HCT116 (cell line): ENCODE data around the gene CDK5RAP2. TPM values are rescaled to one million over a fixed set of nuclear protein-coding genes. Genes with fewer than 3 reads are reported as not detected.

ENCODE experiments used
- ATAC-seq: fragments of 200-7000 bp; cut with Tn5 transposase; 2 replicates; pipeline ENCODE4 v1.9.1; 2020; ENCODE audit warnings: mild to moderate bottlenecking, moderate library complexity
- BruUV-seq: library from RNA; stranded (reverse); fragments of 400-500 nt; replicated peaks from 2 replicates; lab custom pipeline; 2021; lab: Mats Ljungman, UMichigan
- CTCF ChIA-PET: fragments of 300-600 bp; sonication (Branson Sonifier 250); formaldehyde crosslinking; loops from one replicate; lab custom pipeline; 2021; ENCODE audit warnings: antibody characterized with exemption; lab: Charles Lee
- POLR2A ChIA-PET: fragments of 300-600, 350-600 bp; sonication (Branson Sonifier 250); formaldehyde crosslinking; loops from one replicate; lab custom pipeline; 2021; ENCODE audit warnings: antibody characterized with exemption; lab: Charles Lee
- RAD21 ChIA-PET, 2 experiments: fragments of 300-600 bp; sonication (Branson Sonifier 250); formaldehyde crosslinking; loops; one replicate each; lab custom pipeline; 2023; ENCODE audit warnings: low total read pairs in 2 of 2; ENCODE audit not compliant: uncharacterized antibody in 2 of 2, unreplicated experiment in 2 of 2, low non-redundant PET in 1 of 2; lab: Charles Lee
- DNase-seq: peaks from one replicate; pipeline ENCODE4 v3.0.0-alpha.2; 2010; ENCODE audit warnings: low read depth, low spot score
- H2AFZ ChIP-seq: fragments of 200-600 bp; shearing (Covaris generic), sonication (generic); 2 replicates; pipeline ENCODE4 v1.6.1; 2017; ENCODE audit warnings: low read depth, mixed run types, mixed read lengths, antibody characterized with exemption, low read length; ENCODE audit not compliant: poor library complexity, severe bottlenecking
- H3K27ac ChIP-seq: 2 replicates; pipeline ENCODE4 v1.5.1; 2012; ENCODE audit warnings: low read depth, low read length
- H3K27me3 ChIP-seq: fragments of 200-600 bp; sonication (generic); 2 replicates; pipeline ENCODE4 v1.6.1; 2016; ENCODE audit warnings: mixed run types, low read length, mixed read lengths; ENCODE audit not compliant: insufficient read depth
- H3K36me3 ChIP-seq, 2 experiments: fragments of 200-500 bp in 1 of 2; fragments of 200-600 bp in 1 of 2; sonication (Bioruptor generic) in 1 of 2; sonication (generic) in 1 of 2; 2 replicates each; pipeline versions ENCODE4 v1.5.1 to v1.6.1; 2014 to 2016; ENCODE audit warnings: low read length in 2 of 2, inconsistent platforms in 1 of 2, mixed read lengths in 1 of 2, mixed run types in 1 of 2; ENCODE audit not compliant: insufficient read depth in 2 of 2, control insufficient read depth in 1 of 2
- H3K4me1 ChIP-seq, 2 experiments: fragments of 200-600 bp in 1 of 2; sonication (generic) in 1 of 2; 2 replicates each; pipeline versions ENCODE4 v1.5.1 to v1.6.1; 2012 to 2017; ENCODE audit warnings: low read length in 2 of 2, inconsistent platforms in 1 of 2, mild to moderate bottlenecking in 1 of 2, mixed read lengths in 1 of 2, mixed run types in 1 of 2, moderate library complexity in 1 of 2; ENCODE audit not compliant: insufficient read depth in 2 of 2, control insufficient read depth in 1 of 2
- H3K4me2 ChIP-seq: fragments of 200-600 bp; sonication (generic); 2 replicates; pipeline ENCODE4 v1.6.1; 2017; ENCODE audit warnings: mixed run types, low read length, mixed read lengths
- H3K4me3 ChIP-seq, 2 experiments: fragments of 200-600 bp in 1 of 2; sonication (generic) in 1 of 2; replicated peaks in 1 of 2; 2 replicates each; pipeline ENCODE4 v1.5.1; 2011 to 2016; ENCODE audit warnings: low read length in 2 of 2, control low read depth in 1 of 2, low read depth in 1 of 2, mild to moderate bottlenecking in 1 of 2, mixed read lengths in 1 of 2, mixed run types in 1 of 2
- H3K79me2 ChIP-seq: fragments of 200-600 bp; sonication (generic); 2 replicates; pipeline ENCODE4 v1.6.1; 2017; ENCODE audit warnings: mild to moderate bottlenecking, mixed run types, low read length, moderate library complexity, mixed read lengths; ENCODE audit not compliant: insufficient read depth
- H3K9ac ChIP-seq: fragments of 200-600 bp; sonication (generic); 2 replicates; pipeline ENCODE4 v1.6.1; 2016; ENCODE audit warnings: low read length, mixed read lengths
- H3K9me2 ChIP-seq: fragments of 200-600 bp; sonication (generic), shearing (Covaris generic); 2 replicates; pipeline ENCODE4 v1.6.1; 2017; ENCODE audit warnings: mixed run types, mild to moderate bottlenecking, moderate library complexity; ENCODE audit not compliant: insufficient read depth
- H3K9me3 ChIP-seq, 2 experiments: fragments of 200-500 bp in 1 of 2; fragments of 200-600 bp in 1 of 2; sonication (Bioruptor generic) in 1 of 2; sonication (generic) in 1 of 2; 2 replicates each; pipeline ENCODE4 v1.6.1; 2014 to 2017; ENCODE audit warnings: low read length in 2 of 2, mixed read lengths in 2 of 2, inconsistent platforms in 1 of 2, low read depth in 1 of 2, mild to moderate bottlenecking in 1 of 2, mixed run types in 1 of 2, moderate library complexity in 1 of 2; ENCODE audit not compliant: control insufficient read depth in 1 of 2, insufficient read depth in 1 of 2
- H4K20me1 ChIP-seq: fragments of 200-600 bp; sonication (generic), shearing (Covaris generic); 2 replicates; pipeline ENCODE4 v1.6.1; 2017; ENCODE audit warnings: mixed run types, mild to moderate bottlenecking, moderate library complexity; ENCODE audit not compliant: insufficient read depth
- CBX3 ChIP-seq: IDR thresholded peaks from 2 replicates; pipeline ENCODE4 v1.6.1; 2012; ENCODE audit warnings: low read depth
- CEBPB ChIP-seq: IDR thresholded peaks from 2 replicates; pipeline ENCODE4 v1.6.1; 2012; ENCODE audit warnings: low read depth
- ELF1 ChIP-seq: IDR thresholded peaks from 2 replicates; pipeline ENCODE4 v1.6.1; 2012; ENCODE audit warnings: low read depth, borderline replicate concordance
- EZH2 ChIP-seq: fragments of 200-600 bp; sonication (generic); IDR thresholded peaks from 2 replicates; pipeline ENCODE4 v1.6.1; 2017; ENCODE audit warnings: antibody characterized with exemption, mixed run types
- EZH2phosphoT487 ChIP-seq: fragments of 200-600 bp; IDR thresholded peaks from 2 replicates; pipeline ENCODE4 v1.6.1; 2018; ENCODE audit warnings: antibody characterized with exemption, borderline replicate concordance
- FOSL1 ChIP-seq: IDR thresholded peaks from 2 replicates; pipeline ENCODE4 v1.6.1; 2012; ENCODE audit warnings: low read depth
- JUND ChIP-seq: IDR thresholded peaks from 2 replicates; pipeline ENCODE4 v1.6.1; 2012
- POLR2A ChIP-seq: IDR thresholded peaks from 2 replicates; pipeline ENCODE4 v1.7.0; 2011; ENCODE audit warnings: borderline replicate concordance; ENCODE audit not compliant: insufficient read depth, insufficient read length; ENCODE audit errors: extremely low read depth
- RAD21 ChIP-seq: IDR thresholded peaks from 2 replicates; pipeline ENCODE4 v1.6.1; 2012; ENCODE audit warnings: low read depth, mild to moderate bottlenecking
- SIN3A ChIP-seq: IDR thresholded peaks from 2 replicates; pipeline ENCODE4 v1.6.1; 2012; ENCODE audit warnings: low read depth
- SP1 ChIP-seq: IDR thresholded peaks from 2 replicates; pipeline ENCODE4 v1.6.1; 2012; ENCODE audit warnings: low read depth
- SRF ChIP-seq: IDR thresholded peaks from 2 replicates; pipeline ENCODE4 v1.6.1; 2012; ENCODE audit warnings: low read depth
- ZFX ChIP-seq: fragments of 450-650 bp; IDR thresholded peaks from 2 replicates; pipeline ENCODE4 v1.6.1; 2017
- intact Hi-C: fragments of 100-400 bp; cut with micrococcal nuclease; formaldehyde crosslinking; loops from 2 replicates; pipeline ENCODE4 v1.10.0; 2022
- total RNA-seq: library from RNA; stranded (reverse); gene quantifications from one replicate; pipeline ENCODE4 v1.2.1, GENCODE V29; 2021; ENCODE audit not compliant: unreplicated experiment
- TF ChIP-seq, protein P1 (sequence below), 3 experiments: fragments of 200-600 bp in 1 of 3; sonication (generic) in 1 of 3; IDR thresholded peaks in 2 of 3; conservative IDR thresholded peaks in 1 of 3; 2 replicates each; pipeline ENCODE4 v1.5.1; 2012 to 2017; ENCODE audit warnings: low read depth in 2 of 3, low read length in 2 of 3, antibody characterized with exemption in 1 of 3, borderline replicate concordance in 1 of 3, control low read depth in 1 of 3, mild to moderate bottlenecking in 1 of 3, mixed read lengths in 1 of 3, mixed run types in 1 of 3, moderate library complexity in 1 of 3; ENCODE audit not compliant: insufficient read depth in 1 of 3
- TF ChIP-seq, protein P2 (sequence below): IDR thresholded peaks from 2 replicates; pipeline ENCODE4 v1.6.1; 2012; ENCODE audit warnings: low read depth
- TF ChIP-seq, protein P3 (sequence below): IDR thresholded peaks from 2 replicates; pipeline ENCODE4 v1.6.1; 2012
- TF ChIP-seq, protein P4 (sequence below): IDR thresholded peaks from 2 replicates; pipeline ENCODE4 v1.6.1; 2012

CDK5RAP2 gene
- total RNA-seq, 1 experiment from 2014 or later = 56.2 TPM

DNA sequence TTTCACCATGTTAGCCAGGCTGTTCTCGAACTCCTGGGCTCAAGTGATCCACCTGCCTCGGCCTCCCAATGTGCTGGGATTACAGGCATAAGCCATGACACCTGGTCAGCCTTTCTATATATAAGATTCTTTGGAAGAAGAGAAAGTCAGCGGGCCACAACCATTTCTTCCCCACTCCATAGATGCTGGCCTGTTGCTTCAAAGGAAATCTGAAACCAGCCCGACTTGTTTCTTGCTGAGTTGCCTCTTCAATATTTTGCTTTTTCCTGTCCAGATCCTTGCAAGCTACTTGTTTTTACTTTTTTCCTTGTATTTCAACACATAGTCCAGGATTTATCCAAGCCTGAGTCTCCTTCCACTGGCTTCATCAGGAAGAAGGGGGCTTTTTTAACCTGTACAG, 219.5 kb downstream of the CDK5RAP2 start:
- Histone ChIP-seq H3K4me3 (no peak overlapping the region), H4K20me1 (no peaks in the 10 kb centered on the region), H3K27me3 (no peaks in the 10 kb centered on the region), H3K9me3 (no peaks in the 10 kb centered on the region; a peak in 1 of 4 replicates), H3K9me2 (no peaks in the 10 kb centered on the region), H3K4me1 (no peaks in the 10 kb centered on the region), H3K9ac (no peak overlapping the region), H2AFZ (no peak overlapping the region), H3K27ac (no peak overlapping the region), H3K79me2 (no peaks in the 10 kb centered on the region), H3K4me2 (no peak overlapping the region), H3K36me3 (no peaks in the 10 kb centered on the region)
- DNase-seq (no peak), ATAC-seq (no peak)
- RAD21 ChIA-PET = no interaction called here
- TF ChIP-seq EZH2 (no peak), ZFX (no peak), JUND (no peak), CBX3 (no peak), ELF1 (no peak)
- BruUV-seq = no TSS peak
- intact Hi-C loops = no loop called here
- CTCF ChIA-PET = no interaction called here
- POLR2A ChIA-PET = no interaction called here

DNA sequence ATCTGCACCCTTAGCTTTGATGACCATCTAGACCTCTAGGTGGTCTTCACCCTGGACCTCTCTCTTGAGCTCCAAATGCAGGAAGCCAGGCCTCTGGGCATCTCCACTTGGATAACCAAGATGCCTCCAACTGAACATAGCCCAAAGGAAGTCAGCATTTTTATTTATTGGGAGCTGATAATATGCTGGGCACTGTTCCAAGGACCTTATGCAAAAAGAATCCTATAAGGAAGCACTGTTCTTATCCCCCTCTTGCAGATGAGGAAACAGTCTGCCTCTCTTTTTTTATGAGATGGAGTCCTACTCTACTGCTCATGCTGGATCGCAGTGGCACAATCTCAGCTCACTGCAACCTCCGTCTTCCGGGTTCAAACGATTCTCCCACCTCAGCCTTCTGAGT, 219.9 kb downstream of the CDK5RAP2 start:
- no peak overlapping the region for H3K9ac ChIP-seq
- no peak overlapping the region for H2AFZ ChIP-seq
- TF ChIP-seq, protein P1, sequence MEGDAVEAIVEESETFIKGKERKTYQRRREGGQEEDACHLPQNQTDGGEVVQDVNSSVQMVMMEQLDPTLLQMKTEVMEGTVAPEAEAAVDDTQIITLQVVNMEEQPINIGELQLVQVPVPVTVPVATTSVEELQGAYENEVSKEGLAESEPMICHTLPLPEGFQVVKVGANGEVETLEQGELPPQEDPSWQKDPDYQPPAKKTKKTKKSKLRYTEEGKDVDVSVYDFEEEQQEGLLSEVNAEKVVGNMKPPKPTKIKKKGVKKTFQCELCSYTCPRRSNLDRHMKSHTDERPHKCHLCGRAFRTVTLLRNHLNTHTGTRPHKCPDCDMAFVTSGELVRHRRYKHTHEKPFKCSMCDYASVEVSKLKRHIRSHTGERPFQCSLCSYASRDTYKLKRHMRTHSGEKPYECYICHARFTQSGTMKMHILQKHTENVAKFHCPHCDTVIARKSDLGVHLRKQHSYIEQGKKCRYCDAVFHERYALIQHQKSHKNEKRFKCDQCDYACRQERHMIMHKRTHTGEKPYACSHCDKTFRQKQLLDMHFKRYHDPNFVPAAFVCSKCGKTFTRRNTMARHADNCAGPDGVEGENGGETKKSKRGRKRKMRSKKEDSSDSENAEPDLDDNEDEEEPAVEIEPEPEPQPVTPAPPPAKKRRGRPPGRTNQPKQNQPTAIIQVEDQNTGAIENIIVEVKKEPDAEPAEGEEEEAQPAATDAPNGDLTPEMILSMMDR (IDR thresholded peaks at IDR 0.05 in 2 of 3, conservative IDR thresholded peaks at IDR 0.05 in 1 of 3; ENCODE audit: borderline replicate concordance in 1 of 3, insufficient read depth in 1 of 3, low read depth in 2 of 3, low read length in 2 of 3) = no peak
- TF ChIP-seq, protein P2, sequence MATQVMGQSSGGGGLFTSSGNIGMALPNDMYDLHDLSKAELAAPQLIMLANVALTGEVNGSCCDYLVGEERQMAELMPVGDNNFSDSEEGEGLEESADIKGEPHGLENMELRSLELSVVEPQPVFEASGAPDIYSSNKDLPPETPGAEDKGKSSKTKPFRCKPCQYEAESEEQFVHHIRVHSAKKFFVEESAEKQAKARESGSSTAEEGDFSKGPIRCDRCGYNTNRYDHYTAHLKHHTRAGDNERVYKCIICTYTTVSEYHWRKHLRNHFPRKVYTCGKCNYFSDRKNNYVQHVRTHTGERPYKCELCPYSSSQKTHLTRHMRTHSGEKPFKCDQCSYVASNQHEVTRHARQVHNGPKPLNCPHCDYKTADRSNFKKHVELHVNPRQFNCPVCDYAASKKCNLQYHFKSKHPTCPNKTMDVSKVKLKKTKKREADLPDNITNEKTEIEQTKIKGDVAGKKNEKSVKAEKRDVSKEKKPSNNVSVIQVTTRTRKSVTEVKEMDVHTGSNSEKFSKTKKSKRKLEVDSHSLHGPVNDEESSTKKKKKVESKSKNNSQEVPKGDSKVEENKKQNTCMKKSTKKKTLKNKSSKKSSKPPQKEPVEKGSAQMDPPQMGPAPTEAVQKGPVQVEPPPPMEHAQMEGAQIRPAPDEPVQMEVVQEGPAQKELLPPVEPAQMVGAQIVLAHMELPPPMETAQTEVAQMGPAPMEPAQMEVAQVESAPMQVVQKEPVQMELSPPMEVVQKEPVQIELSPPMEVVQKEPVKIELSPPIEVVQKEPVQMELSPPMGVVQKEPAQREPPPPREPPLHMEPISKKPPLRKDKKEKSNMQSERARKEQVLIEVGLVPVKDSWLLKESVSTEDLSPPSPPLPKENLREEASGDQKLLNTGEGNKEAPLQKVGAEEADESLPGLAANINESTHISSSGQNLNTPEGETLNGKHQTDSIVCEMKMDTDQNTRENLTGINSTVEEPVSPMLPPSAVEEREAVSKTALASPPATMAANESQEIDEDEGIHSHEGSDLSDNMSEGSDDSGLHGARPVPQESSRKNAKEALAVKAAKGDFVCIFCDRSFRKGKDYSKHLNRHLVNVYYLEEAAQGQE = no peak
- no peak for TF ChIP-seq POLR2A
- no peak for TF ChIP-seq CEBPB
- no peak for TF ChIP-seq ZFX
- TF ChIP-seq, protein P3, sequence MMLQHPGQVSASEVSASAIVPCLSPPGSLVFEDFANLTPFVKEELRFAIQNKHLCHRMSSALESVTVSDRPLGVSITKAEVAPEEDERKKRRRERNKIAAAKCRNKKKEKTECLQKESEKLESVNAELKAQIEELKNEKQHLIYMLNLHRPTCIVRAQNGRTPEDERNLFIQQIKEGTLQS = no peak
- TF ChIP-seq SP1 = no peak
- TF ChIP-seq SRF = no peak
- TF ChIP-seq CBX3 = no peak
- no peak for TF ChIP-seq RAD21
- TF ChIP-seq, protein P4, sequence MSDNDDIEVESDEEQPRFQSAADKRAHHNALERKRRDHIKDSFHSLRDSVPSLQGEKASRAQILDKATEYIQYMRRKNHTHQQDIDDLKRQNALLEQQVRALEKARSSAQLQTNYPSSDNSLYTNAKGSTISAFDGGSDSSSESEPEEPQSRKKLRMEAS = no peak
- no peak for TF ChIP-seq ELF1
- TF ChIP-seq SIN3A = no peak
- TF ChIP-seq EZH2 = no peak
- no peak for TF ChIP-seq EZH2phosphoT487
- TF ChIP-seq FOSL1 = no peak
- no peak overlapping the region for H3K4me3 ChIP-seq
- H3K27me3 ChIP-seq = no peaks in the 10 kb centered on the region
- ChIA-PET POLR2A (no interaction called here), RAD21 (no interaction called here), CTCF (no interaction called here)
- H3K4me1 ChIP-seq = no peaks in the 10 kb centered on the region
- DNase-seq = no peak
- intact Hi-C loops = no loop called here
- no peaks in the 10 kb centered on the region; a peak in 1 of 4 replicates for H3K9me3 ChIP-seq
- H3K79me2 ChIP-seq = no peaks in the 10 kb centered on the region
- no peaks in the 10 kb centered on the region for H3K36me3 ChIP-seq
- ATAC-seq = no peak
- no peaks in the 10 kb centered on the region for H3K9me2 ChIP-seq
- no TSS peak for BruUV-seq
- H4K20me1 ChIP-seq = no peaks in the 10 kb centered on the region
- H3K4me2 ChIP-seq = no peak overlapping the region
- H3K27ac ChIP-seq = no peak overlapping the region
